ENCODE results near the gene CLTC.

CLTC gene

GRCh38 chr17:59688008-59688407, 68.3 kb downstream of the CLTC start:
- DNase-seq, result no peak

GRCh38 chr17:59688496-59688895, 68.8 kb downstream of the CLTC start:
- no peak for DNase-seq

GRCh38 chr17:59693582-59693981, 73.9 kb downstream of the CLTC start:
- DNase-seq, result no peak

- no peak for DNase-seq
Observed at GRCh38 chr17:59694344-59694743, 74.6 kb downstream of the CLTC start.

- no peak for DNase-seq
Observed at GRCh38 chr17:59695945-59696681, 76.4 kb downstream of the CLTC start.

- DNase-seq, result no peak
Observed at GRCh38 chr17:59696682-59697277, 77.1 kb downstream of the CLTC start.

- DNase-seq, result no peak
Observed at GRCh38 chr17:59698143-59698542, 78.4 kb downstream of the CLTC start.

GRCh38 chr17:59699218-59699617, 79.5 kb downstream of the CLTC start:
- DNase-seq, result no peak

- DNase-seq, result no peak
Observed at GRCh38 chr17:59699786-59700185, 80.1 kb downstream of the CLTC start.

GRCh38 chr17:59702304-59702703, 82.6 kb downstream of the CLTC start:
- DNase-seq, result no peak

- peak; percentile 96 for DNase-seq
Observed at GRCh38 chr17:59707149-59707970, 87.7 kb downstream of the CLTC start, which contains the start of the genes PTRH2 and VMP1. PTRH2 (minus strand) TSS chr17:59707430; CDS start chr17:59697978, 9,452 bp downstream. VMP1 (plus strand) TSS chr17:59707654; CDS start chr17:59731447, 23,793 bp downstream.

- no peak for DNase-seq
Observed at GRCh38 chr17:59707971-59708430, 88.3 kb downstream of the CLTC start.

- no peak for DNase-seq
Observed at GRCh38 chr17:59711936-59712335, 92.2 kb downstream of the CLTC start.

GRCh38 chr17:59712862-59713261, 93.2 kb downstream of the CLTC start:
- no peak for DNase-seq

GRCh38 chr17:59714255-59714654, 94.6 kb downstream of the CLTC start:
- no peak for DNase-seq

GRCh38 chr17:59716427-59716826, 96.7 kb downstream of the CLTC start:
- DNase-seq, result no peak

GRCh38 chr17:59719526-59719925, 99.8 kb downstream of the CLTC start:
- DNase-seq, result no peak

GRCh38 chr17:59722623-59723022, 102.9 kb downstream of the CLTC start:
- no peak for DNase-seq

GRCh38 chr17:59723041-59723440, 103.3 kb downstream of the CLTC start:
- DNase-seq, result no peak

GRCh38 chr17:59723607-59724006, 103.9 kb downstream of the CLTC start:
- no peak for DNase-seq

GRCh38 chr17:59725691-59726090, 106.0 kb downstream of the CLTC start:
- no peak for DNase-seq

- DNase-seq, result no peak
Observed at GRCh38 chr17:59727817-59728533, 108.3 kb downstream of the CLTC start.
